Lower leg skin (tissue), 3 donors: ENCODE measurements around the gene COX4I1.

Experiments used
- CTCF ChIP-seq, 3 donors: fragments of 450-650 bp; IDR thresholded peaks; one replicate each; pipeline ENCODE4 v1.5.1; 2016; ENCODE audit warnings: antibody characterized with exemption in 3 of 3, mild to moderate bottlenecking in 3 of 3, moderate library complexity in 2 of 3
- POLR2A ChIP-seq, 2 donors: fragments of 450-650 bp; IDR thresholded peaks; one replicate each; pipeline ENCODE4 v1.6.1; 2016 to 2017; ENCODE audit warnings: antibody characterized with exemption in 2 of 2, mild to moderate bottlenecking in 1 of 2, moderate library complexity in 1 of 2

- TF ChIP-seq CTCF (IDR thresholded peaks at IDR 0.05) (no peak), POLR2A (IDR thresholded peaks at IDR 0.05) (no peak)
These were observed 36.6 kb downstream of the COX4I1 start for GRCh38 chr16:85835956-85836705.
